Keratinocyte (primary cell): ENCODE data around the gene B3GAT1.

Experiments used
- EZH2 ChIP-seq: IDR thresholded peaks from one replicate; pipeline ENCODE4 v1.6.1; 2012; ENCODE audit warnings: inconsistent platforms, mild to moderate bottlenecking, low read length, moderate library complexity
- TF ChIP-seq, protein P1 (sequence below), 3 experiments: IDR thresholded peaks in 1 of 3; conservative IDR thresholded peaks in 1 of 3; optimal IDR thresholded peaks in 1 of 3; 2 replicates in 2 of 3; 3 replicates in 1 of 3; pipeline versions ENCODE3 to v1.5.1; 2011; ENCODE audit warnings: low read length in 3 of 3, mild to moderate bottlenecking in 3 of 3, moderate library complexity in 2 of 3, control low read depth in 1 of 3, inconsistent platforms in 1 of 3; ENCODE audit not compliant: insufficient read depth in 2 of 3; ENCODE audit errors: extremely low read depth in 1 of 3

DNA sequence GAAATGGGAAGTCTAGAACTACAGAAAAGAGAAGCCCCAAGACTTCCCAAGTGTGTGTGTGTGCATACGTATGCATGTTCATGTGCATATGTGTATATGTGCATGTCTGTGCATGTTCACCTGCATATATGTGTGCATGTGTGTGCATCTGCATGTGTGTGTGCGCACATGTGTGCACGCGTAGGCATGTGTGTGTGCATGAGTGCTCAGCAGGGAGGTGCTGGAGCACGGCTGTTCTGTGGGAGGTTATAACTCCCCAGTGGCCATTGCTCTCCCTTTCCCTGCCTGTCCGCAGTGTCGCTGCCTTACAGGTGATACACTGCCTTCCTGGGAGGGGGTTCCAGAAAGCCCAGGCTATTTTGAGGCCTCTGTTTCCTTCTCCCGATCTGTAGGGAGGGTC lies 29.8 kb downstream of the B3GAT1 start:
- TF ChIP-seq, protein P1, sequence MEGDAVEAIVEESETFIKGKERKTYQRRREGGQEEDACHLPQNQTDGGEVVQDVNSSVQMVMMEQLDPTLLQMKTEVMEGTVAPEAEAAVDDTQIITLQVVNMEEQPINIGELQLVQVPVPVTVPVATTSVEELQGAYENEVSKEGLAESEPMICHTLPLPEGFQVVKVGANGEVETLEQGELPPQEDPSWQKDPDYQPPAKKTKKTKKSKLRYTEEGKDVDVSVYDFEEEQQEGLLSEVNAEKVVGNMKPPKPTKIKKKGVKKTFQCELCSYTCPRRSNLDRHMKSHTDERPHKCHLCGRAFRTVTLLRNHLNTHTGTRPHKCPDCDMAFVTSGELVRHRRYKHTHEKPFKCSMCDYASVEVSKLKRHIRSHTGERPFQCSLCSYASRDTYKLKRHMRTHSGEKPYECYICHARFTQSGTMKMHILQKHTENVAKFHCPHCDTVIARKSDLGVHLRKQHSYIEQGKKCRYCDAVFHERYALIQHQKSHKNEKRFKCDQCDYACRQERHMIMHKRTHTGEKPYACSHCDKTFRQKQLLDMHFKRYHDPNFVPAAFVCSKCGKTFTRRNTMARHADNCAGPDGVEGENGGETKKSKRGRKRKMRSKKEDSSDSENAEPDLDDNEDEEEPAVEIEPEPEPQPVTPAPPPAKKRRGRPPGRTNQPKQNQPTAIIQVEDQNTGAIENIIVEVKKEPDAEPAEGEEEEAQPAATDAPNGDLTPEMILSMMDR (optimal IDR thresholded peaks at IDR 0.05 in 1 of 3, IDR thresholded peaks at IDR 0.05 in 1 of 3, conservative IDR thresholded peaks at IDR 0.05 in 1 of 3; ENCODE audit: extremely low read depth in 1 of 3, insufficient read depth in 2 of 3, low read length in 3 of 3) = no peak
- no peak for TF ChIP-seq EZH2
